IPS DF 19.7 (cell line): Measurements from ENCODE around the gene CDX1.

ENCODE experiments used
- DNase-seq: peaks from one replicate; pipeline ENCODE4 v3.0.0-alpha.2; 2013; ENCODE audit warnings: low read depth, low spot score

CDX1 gene

GRCh38 chr5:150166650-150167511 is at the start of gene CDX1:
Gene CDX1, plus strand, starts transcription at chr5:150166778. Its CDS starts 99 bp downstream, at chr5:150166877.
- DNase-seq = no peak

GRCh38 chr5:150117945-150118560 is 48.5 kb upstream of the CDX1 start:
- DNase-seq = no peak

GRCh38 chr5:150118561-150119229 is 47.9 kb upstream of the CDX1 start:
- no peak for DNase-seq

GRCh38 chr5:150119421-150120061 is 47.0 kb upstream of the CDX1 start:
- DNase-seq = no peak

GRCh38 chr5:150120062-150120441 is 46.5 kb upstream of the CDX1 start:
- DNase-seq = no peak

GRCh38 chr5:150120617-150121447 is 45.7 kb upstream of the CDX1 start:
- no peak for DNase-seq

- no peak for DNase-seq
These were observed 45.0 kb upstream of the CDX1 start for GRCh38 chr5:150121448-150122157.

- DNase-seq = no peak
These were observed 44.4 kb upstream of the CDX1 start for GRCh38 chr5:150122158-150122510.

- DNase-seq = no peak
These were observed 43.8 kb upstream of the CDX1 start for GRCh38 chr5:150122536-150123481.

GRCh38 chr5:150123542-150123941 is 43.0 kb upstream of the CDX1 start:
- DNase-seq = no peak

GRCh38 chr5:150124111-150124557 is 42.4 kb upstream of the CDX1 start:
- DNase-seq = no peak

GRCh38 chr5:150124596-150124995 is 42.0 kb upstream of the CDX1 start:
- DNase-seq = no peak

GRCh38 chr5:150125334-150125733 is 41.2 kb upstream of the CDX1 start:
- DNase-seq = no peak

- DNase-seq = no peak
These were observed 40.2 kb upstream of the CDX1 start for GRCh38 chr5:150126199-150126920.

GRCh38 chr5:150126921-150127265 is 39.7 kb upstream of the CDX1 start:
- no peak for DNase-seq

GRCh38 chr5:150129454-150129812 is 37.1 kb upstream of the CDX1 start:
- no peak for DNase-seq

GRCh38 chr5:150129813-150130492 is 36.6 kb upstream of the CDX1 start:
- DNase-seq = no peak

GRCh38 chr5:150130493-150130922 is 36.1 kb upstream of the CDX1 start:
- DNase-seq = no peak
